ENCODE measurements around the gene TMED5.

Gene TMED5

DNA sequence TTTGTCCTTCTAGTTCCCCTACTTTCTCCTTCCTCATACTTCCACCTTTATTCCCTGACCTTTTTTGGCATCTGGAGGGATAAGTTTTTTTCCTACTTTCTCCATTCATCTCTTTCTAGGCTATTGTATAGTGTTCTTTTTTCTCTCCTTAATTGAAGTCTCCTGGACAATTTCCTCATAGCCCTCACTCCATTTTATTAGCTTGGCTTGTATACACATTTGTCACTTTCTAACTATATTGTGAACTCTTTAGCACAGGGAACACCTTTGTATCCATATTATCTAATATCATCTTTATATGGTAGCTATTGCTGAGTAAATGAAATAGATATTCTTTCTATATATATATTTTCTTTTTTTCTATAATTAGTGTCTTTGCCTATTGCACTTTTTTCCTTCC, 47.6 kb downstream of the TMED5 start:
- Histone ChIP-seq H3K27ac (replicated peaks) (no peak overlapping the region), H3K4me3 (replicated peaks; ENCODE audit: insufficient read depth, low read length) (no peak overlapping the region), H3K27me3 (ENCODE audit: insufficient read depth, poor library complexity, severe bottlenecking) (no peaks in the 10 kb centered on the region)
- DNase-seq (ENCODE audit: low read depth in 1 of 2, low spot score in 1 of 2), result no peak
- no peak for TF ChIP-seq SPI1 (IDR thresholded peaks at IDR 0.05; ENCODE audit: borderline replicate concordance, low read depth)
- TF ChIP-seq, protein P1, sequence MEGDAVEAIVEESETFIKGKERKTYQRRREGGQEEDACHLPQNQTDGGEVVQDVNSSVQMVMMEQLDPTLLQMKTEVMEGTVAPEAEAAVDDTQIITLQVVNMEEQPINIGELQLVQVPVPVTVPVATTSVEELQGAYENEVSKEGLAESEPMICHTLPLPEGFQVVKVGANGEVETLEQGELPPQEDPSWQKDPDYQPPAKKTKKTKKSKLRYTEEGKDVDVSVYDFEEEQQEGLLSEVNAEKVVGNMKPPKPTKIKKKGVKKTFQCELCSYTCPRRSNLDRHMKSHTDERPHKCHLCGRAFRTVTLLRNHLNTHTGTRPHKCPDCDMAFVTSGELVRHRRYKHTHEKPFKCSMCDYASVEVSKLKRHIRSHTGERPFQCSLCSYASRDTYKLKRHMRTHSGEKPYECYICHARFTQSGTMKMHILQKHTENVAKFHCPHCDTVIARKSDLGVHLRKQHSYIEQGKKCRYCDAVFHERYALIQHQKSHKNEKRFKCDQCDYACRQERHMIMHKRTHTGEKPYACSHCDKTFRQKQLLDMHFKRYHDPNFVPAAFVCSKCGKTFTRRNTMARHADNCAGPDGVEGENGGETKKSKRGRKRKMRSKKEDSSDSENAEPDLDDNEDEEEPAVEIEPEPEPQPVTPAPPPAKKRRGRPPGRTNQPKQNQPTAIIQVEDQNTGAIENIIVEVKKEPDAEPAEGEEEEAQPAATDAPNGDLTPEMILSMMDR (IDR thresholded peaks at IDR 0.05; ENCODE audit: insufficient read depth, low read length), result no peak

DNA sequence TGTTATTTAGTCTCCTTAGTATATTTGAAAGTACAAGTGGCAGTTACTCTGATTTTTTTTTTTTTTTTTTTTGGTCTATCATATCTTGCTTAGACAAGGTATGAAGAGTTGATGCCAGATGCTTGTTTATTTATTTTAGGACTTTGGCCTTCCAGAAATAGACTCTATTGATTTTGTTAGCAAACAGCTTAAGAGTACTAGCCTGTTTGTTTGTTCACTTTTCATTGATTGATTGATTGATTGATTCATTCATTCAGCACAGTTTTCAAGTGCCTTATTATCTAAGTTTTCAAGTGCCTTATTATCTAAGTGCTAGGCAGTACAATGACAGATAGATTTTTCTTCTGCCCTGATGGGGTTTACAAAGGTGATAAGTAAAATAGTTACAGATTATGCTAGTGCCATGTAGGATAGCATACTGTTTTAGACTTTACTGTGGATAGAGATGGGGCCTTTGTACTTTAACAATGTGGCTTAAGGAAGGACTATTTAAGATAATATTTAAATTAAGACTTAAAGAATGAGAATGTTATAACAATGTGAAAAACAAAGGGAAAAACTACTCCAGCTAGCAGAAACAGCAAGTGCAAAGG, 50.6 kb downstream of the TMED5 start:
- no peak for TF ChIP-seq GABPA (IDR thresholded peaks at IDR 0.05; ENCODE audit: low read depth)
- TF ChIP-seq POLR2AphosphoS5 (IDR thresholded peaks at IDR 0.05; ENCODE audit: low read depth), result no peak
- TF ChIP-seq SPI1 (IDR thresholded peaks at IDR 0.05; ENCODE audit: borderline replicate concordance, low read depth), result no peak
- Histone ChIP-seq H3K4me3 (replicated peaks; ENCODE audit: insufficient read depth, low read length) (no peak overlapping the region), H3K27ac (replicated peaks) (no peak overlapping the region), H3K27me3 (ENCODE audit: insufficient read depth, poor library complexity, severe bottlenecking) (no peaks in the 10 kb centered on the region)
- no peak for DNase-seq (ENCODE audit: low read depth in 1 of 2, low spot score in 1 of 2)

DNA sequence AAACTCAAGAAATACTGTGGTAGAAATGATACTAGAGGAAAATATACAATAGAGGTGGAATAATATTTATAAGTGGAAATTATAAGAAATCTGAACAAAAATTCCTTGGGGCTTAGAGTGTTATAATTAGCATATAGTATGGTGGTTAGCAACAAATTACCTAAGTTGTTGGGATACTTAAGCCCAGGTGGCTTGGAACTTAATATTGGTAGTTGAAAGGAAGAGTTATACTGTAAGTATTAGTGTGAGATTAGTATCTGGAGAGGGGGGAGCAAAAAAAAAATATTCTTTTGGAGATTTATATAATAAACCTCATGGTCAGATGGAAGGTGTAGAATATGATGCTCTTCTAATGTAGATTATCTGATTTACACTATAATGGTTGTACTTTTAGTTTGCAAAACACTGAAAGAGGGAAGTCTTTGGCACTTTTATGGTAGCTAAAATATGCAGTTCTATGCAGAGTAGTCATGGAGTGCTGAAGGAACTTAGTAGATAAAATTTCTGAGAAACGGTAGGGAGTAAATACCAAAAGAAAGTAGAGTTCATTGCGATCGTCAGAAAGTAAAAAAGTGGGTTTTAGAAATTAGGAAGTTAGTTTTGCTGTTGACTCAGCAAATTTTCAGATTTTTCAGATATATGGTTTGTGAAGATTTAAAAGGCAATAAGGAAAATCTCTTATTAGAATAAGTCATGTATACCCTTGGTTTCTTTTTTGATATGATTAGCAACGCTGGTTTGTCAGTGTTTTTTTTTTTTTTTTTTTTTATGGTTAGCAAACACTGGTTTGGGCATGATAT, 55.5 kb downstream of the TMED5 start:
- Histone ChIP-seq H3K27me3 (ENCODE audit: insufficient read depth, poor library complexity, severe bottlenecking) (no peaks in the 10 kb centered on the region), H3K4me3 (replicated peaks; ENCODE audit: insufficient read depth, low read length) (no peak overlapping the region), H3K27ac (replicated peaks) (no peak overlapping the region)
- no peak for DNase-seq (ENCODE audit: low read depth in 1 of 2, low spot score in 1 of 2)
- TF ChIP-seq, protein P1 (IDR thresholded peaks at IDR 0.05; ENCODE audit: insufficient read depth, low read length), result no peak
- TF ChIP-seq GABPA (IDR thresholded peaks at IDR 0.05; ENCODE audit: low read depth) (no peak), SPI1 (IDR thresholded peaks at IDR 0.05; ENCODE audit: borderline replicate concordance, low read depth) (no peak)

DNA sequence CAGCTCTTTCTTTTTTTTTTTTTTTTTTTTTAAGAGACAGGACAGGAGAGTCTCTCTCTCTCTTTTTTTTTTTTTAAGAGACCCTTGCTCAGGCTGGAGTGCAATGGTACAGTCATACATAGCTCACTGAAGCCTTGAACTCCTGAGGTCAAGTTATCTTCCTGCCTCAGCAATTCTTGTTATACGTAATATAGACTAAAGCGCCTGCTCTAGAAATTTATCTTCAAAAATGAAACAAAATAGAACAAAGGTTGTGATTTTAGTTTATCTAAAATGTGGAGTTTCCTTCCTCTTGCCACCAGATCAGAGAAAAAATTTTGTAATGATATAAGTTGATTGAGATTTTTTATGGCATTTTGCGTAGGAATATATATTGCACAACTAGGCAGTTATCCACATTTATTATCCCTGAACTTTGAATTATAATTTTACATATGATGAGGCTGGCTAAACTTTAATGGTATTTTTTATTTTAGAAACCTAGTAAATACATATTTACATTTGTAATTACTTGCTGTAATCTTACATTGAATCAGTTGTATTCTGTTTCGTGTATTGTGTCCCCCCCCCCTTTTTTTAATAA, 56.9 kb downstream of the TMED5 start:
- Histone ChIP-seq H3K4me3 (replicated peaks; ENCODE audit: insufficient read depth, low read length) (no peak overlapping the region), H3K27me3 (ENCODE audit: insufficient read depth, poor library complexity, severe bottlenecking) (no peaks in the 10 kb centered on the region), H3K27ac (replicated peaks) (no peak overlapping the region)
- TF ChIP-seq, protein P2, sequence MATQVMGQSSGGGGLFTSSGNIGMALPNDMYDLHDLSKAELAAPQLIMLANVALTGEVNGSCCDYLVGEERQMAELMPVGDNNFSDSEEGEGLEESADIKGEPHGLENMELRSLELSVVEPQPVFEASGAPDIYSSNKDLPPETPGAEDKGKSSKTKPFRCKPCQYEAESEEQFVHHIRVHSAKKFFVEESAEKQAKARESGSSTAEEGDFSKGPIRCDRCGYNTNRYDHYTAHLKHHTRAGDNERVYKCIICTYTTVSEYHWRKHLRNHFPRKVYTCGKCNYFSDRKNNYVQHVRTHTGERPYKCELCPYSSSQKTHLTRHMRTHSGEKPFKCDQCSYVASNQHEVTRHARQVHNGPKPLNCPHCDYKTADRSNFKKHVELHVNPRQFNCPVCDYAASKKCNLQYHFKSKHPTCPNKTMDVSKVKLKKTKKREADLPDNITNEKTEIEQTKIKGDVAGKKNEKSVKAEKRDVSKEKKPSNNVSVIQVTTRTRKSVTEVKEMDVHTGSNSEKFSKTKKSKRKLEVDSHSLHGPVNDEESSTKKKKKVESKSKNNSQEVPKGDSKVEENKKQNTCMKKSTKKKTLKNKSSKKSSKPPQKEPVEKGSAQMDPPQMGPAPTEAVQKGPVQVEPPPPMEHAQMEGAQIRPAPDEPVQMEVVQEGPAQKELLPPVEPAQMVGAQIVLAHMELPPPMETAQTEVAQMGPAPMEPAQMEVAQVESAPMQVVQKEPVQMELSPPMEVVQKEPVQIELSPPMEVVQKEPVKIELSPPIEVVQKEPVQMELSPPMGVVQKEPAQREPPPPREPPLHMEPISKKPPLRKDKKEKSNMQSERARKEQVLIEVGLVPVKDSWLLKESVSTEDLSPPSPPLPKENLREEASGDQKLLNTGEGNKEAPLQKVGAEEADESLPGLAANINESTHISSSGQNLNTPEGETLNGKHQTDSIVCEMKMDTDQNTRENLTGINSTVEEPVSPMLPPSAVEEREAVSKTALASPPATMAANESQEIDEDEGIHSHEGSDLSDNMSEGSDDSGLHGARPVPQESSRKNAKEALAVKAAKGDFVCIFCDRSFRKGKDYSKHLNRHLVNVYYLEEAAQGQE (IDR thresholded peaks at IDR 0.05; ENCODE audit: insufficient replicate concordance, low read depth), result no peak
- no peak for TF ChIP-seq GABPA (IDR thresholded peaks at IDR 0.05; ENCODE audit: low read depth)
- DNase-seq (ENCODE audit: low read depth in 1 of 2, low spot score in 1 of 2), result no peak

DNA sequence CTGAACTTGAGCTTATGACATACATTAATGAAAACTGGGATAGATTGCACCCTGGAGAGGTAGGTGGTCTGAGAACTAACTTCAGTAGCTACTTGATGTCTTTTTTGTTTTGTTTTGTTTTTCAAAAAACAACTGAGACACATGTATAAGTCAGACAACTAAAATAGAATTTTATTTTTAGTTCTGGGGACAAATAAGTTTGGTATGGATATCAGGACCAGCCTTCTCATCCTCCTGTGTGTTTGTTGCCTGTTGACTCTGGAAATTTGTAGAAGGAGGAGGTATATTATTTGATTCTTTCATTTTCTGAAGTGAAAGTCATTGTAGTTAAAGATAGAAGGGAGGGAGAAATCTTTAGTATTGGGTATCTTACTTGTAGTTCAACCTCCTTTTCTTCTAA, 59.6 kb downstream of the TMED5 start:
- no peak overlapping the region for H3K27ac ChIP-seq (replicated peaks)
- TF ChIP-seq, protein P2 (IDR thresholded peaks at IDR 0.05; ENCODE audit: insufficient replicate concordance, low read depth), result no peak
- TF ChIP-seq, protein P1 (IDR thresholded peaks at IDR 0.05; ENCODE audit: insufficient read depth, low read length), result no peak
- no peak for TF ChIP-seq POLR2AphosphoS5 (IDR thresholded peaks at IDR 0.05; ENCODE audit: low read depth)
- TF ChIP-seq GABPA (IDR thresholded peaks at IDR 0.05; ENCODE audit: low read depth), result no peak
- TF ChIP-seq SPI1 (IDR thresholded peaks at IDR 0.05; ENCODE audit: borderline replicate concordance, low read depth), result no peak
- no peaks in the 10 kb centered on the region for H3K27me3 ChIP-seq (ENCODE audit: insufficient read depth, poor library complexity, severe bottlenecking)
- DNase-seq (ENCODE audit: low read depth in 1 of 2, low spot score in 1 of 2), result no peak
- H3K4me3 ChIP-seq (replicated peaks; ENCODE audit: insufficient read depth, low read length), result no peak overlapping the region
